ENCODE results near the gene SCIMP. TPM values are rescaled to one million over a fixed set of nuclear protein-coding genes. Genes with fewer than 3 reads are reported as not detected.

The SCIMP gene
- total RNA-seq, 1 donor from 2014 or later, result 2.2 TPM

- Histone ChIP-seq H3K36me3 (no peaks in the 10 kb centered on the region), H3K27ac (no peak overlapping the region), H3K4me1 (no peaks in the 10 kb centered on the region), H3K4me3 (no peak overlapping the region), H3K9me3 (no peaks in the 10 kb centered on the region), H3K27me3 (no peaks in the 10 kb centered on the region)
- no peak for DNase-seq (ENCODE audit: extremely low spot score in 2 of 2)
- TF ChIP-seq POLR2A (IDR thresholded peaks at IDR 0.05) (no peak), POLR2AphosphoS5 (IDR thresholded peaks at IDR 0.05; ENCODE audit: insufficient read depth in 1 of 2, low read depth in 1 of 2) (no peak), CTCF (IDR thresholded peaks at IDR 0.05) (no peak)
- intact Hi-C loops (cut with DNase I), result no loop called here
Measured at GRCh38 chr17:5272322-5272721, 37.7 kb upstream of the SCIMP start.

GRCh38 chr17:5269241-5269960 lies 34.7 kb upstream of the SCIMP start:
- H3K27me3 ChIP-seq, result no peaks in the 10 kb centered on the region
- no peaks in the 10 kb centered on the region for H3K9me3 ChIP-seq
- H3K27ac ChIP-seq, result no peak overlapping the region
- TF ChIP-seq CTCF (IDR thresholded peaks at IDR 0.05) (no peak), POLR2A (IDR thresholded peaks at IDR 0.05) (no peak), POLR2AphosphoS5 (IDR thresholded peaks at IDR 0.05; ENCODE audit: insufficient read depth in 1 of 2, low read depth in 1 of 2) (no peak)
- intact Hi-C loops (cut with DNase I), result no loop called here
- DNase-seq (ENCODE audit: extremely low spot score in 2 of 2), result no peak
- H3K4me3 ChIP-seq, result no peak overlapping the region
- no peaks in the 10 kb centered on the region for H3K4me1 ChIP-seq
- H3K36me3 ChIP-seq, result no peaks in the 10 kb centered on the region

GRCh38 chr17:5264893-5265292 lies 30.2 kb upstream of the SCIMP start:
- Histone ChIP-seq H3K9me3 (no peaks in the 10 kb centered on the region), H3K27me3 (no peaks in the 10 kb centered on the region), H3K4me3 (no peak overlapping the region), H3K36me3 (no peaks in the 10 kb centered on the region), H3K4me1 (no peaks in the 10 kb centered on the region), H3K27ac (no peak overlapping the region)
- intact Hi-C loops (cut with DNase I), result no loop called here
- no peak for DNase-seq (ENCODE audit: extremely low spot score in 2 of 2)
- no peak for TF ChIP-seq CTCF (IDR thresholded peaks at IDR 0.05)
- TF ChIP-seq POLR2AphosphoS5 (IDR thresholded peaks at IDR 0.05; ENCODE audit: insufficient read depth in 1 of 2, low read depth in 1 of 2), result no peak
- TF ChIP-seq POLR2A (IDR thresholded peaks at IDR 0.05), result no peak

- H3K4me1 ChIP-seq, result no peaks in the 10 kb centered on the region
- no peaks in the 10 kb centered on the region for H3K36me3 ChIP-seq
- DNase-seq (ENCODE audit: extremely low spot score in 2 of 2), result no peak
- H3K27me3 ChIP-seq, result no peaks in the 10 kb centered on the region
- H3K4me3 ChIP-seq, result no peak overlapping the region
- intact Hi-C loops (cut with DNase I), result no loop called here
- H3K9me3 ChIP-seq, result no peaks in the 10 kb centered on the region
- H3K27ac ChIP-seq, result no peak overlapping the region
- TF ChIP-seq CTCF (IDR thresholded peaks at IDR 0.05), result no peak
- no peak for TF ChIP-seq POLR2AphosphoS5 (IDR thresholded peaks at IDR 0.05; ENCODE audit: insufficient read depth in 1 of 2, low read depth in 1 of 2)
- no peak for TF ChIP-seq POLR2A (IDR thresholded peaks at IDR 0.05)
Measured at GRCh38 chr17:5263441-5263840, 28.8 kb upstream of the SCIMP start.

GRCh38 chr17:5262416-5262991 lies 27.8 kb upstream of the SCIMP start:
- TF ChIP-seq CTCF (IDR thresholded peaks at IDR 0.05) (no peak), POLR2AphosphoS5 (IDR thresholded peaks at IDR 0.05; ENCODE audit: insufficient read depth in 1 of 2, low read depth in 1 of 2) (no peak), POLR2A (IDR thresholded peaks at IDR 0.05) (no peak)
- Histone ChIP-seq H3K27ac (no peak overlapping the region), H3K4me1 (no peaks in the 10 kb centered on the region), H3K4me3 (no peak overlapping the region), H3K27me3 (no peaks in the 10 kb centered on the region), H3K36me3 (no peaks in the 10 kb centered on the region), H3K9me3 (no peaks in the 10 kb centered on the region)
- intact Hi-C loops (cut with DNase I), result no loop called here
- no peak for DNase-seq (ENCODE audit: extremely low spot score in 2 of 2)
